Mucosa of stomach (tissue), 1 donor: ENCODE results near the gene CACHD1.
"Not testable (repeated sequence)": the region's sequence is repeated elsewhere in the genome, so short reads cannot be mapped to it uniquely, and the experiment has no call there.

ENCODE experiments used
- H3K27me3 ChIP-seq: one replicate; pipeline ENCODE4 v1.7.0; 2013; ENCODE audit warnings: mild to moderate bottlenecking, low read length; ENCODE audit not compliant: control insufficient read depth, insufficient read depth
- H3K36me3 ChIP-seq: one replicate; pipeline ENCODE4 v1.7.0; 2013; ENCODE audit warnings: low read length; ENCODE audit not compliant: control insufficient read depth, insufficient read depth
- H3K4me1 ChIP-seq: one replicate; pipeline ENCODE4 v1.7.0; 2013; ENCODE audit warnings: mild to moderate bottlenecking, low read length; ENCODE audit not compliant: control insufficient read depth, insufficient read depth
- H3K4me3 ChIP-seq: one replicate; pipeline ENCODE4 v1.7.0; 2013; ENCODE audit warnings: low read length
- H3K9ac ChIP-seq: one replicate; pipeline ENCODE4 v1.7.0; 2013; ENCODE audit warnings: mild to moderate bottlenecking, low read length, moderate library complexity
- H3K9me3 ChIP-seq: one replicate; pipeline ENCODE4 v1.7.0; 2013; ENCODE audit warnings: mild to moderate bottlenecking, low read length, moderate library complexity; ENCODE audit not compliant: control insufficient read depth
- donor health status: Pancreatic carcinoma.

The CACHD1 gene

GRCh38 chr1:64686828-64687724 is 217.1 kb downstream of the CACHD1 start:
- Histone ChIP-seq H3K9ac (no peak overlapping the region), H3K4me3 (no peak overlapping the region), H3K9me3 (no peaks in the 10 kb centered on the region), H3K36me3 (no peaks in the 10 kb centered on the region), H3K4me1 (peaks cover 24% of the 10 kb centered on the region), H3K27me3 (no peaks in the 10 kb centered on the region)

- Histone ChIP-seq H3K36me3 (no peaks in the 10 kb centered on the region), H3K4me1 (peaks cover 24% of the 10 kb centered on the region), H3K9ac (no peak overlapping the region), H3K9me3 (no peaks in the 10 kb centered on the region), H3K4me3 (no peak overlapping the region), H3K27me3 (no peaks in the 10 kb centered on the region)
Measured at GRCh38 chr1:64687725-64688327, 217.9 kb downstream of the CACHD1 start.

- Histone ChIP-seq H3K9me3 (no peaks in the 10 kb centered on the region), H3K27me3 (no peaks in the 10 kb centered on the region), H3K9ac (no peak overlapping the region), H3K4me3 (no peak overlapping the region), H3K4me1 (peaks cover 9% of the 10 kb centered on the region), H3K36me3 (no peaks in the 10 kb centered on the region)
Measured at GRCh38 chr1:64691626-64692025, 221.7 kb downstream of the CACHD1 start.

GRCh38 chr1:64692911-64693310 is 223.0 kb downstream of the CACHD1 start:
- no peaks in the 10 kb centered on the region for H3K4me1 ChIP-seq
- no peaks in the 10 kb centered on the region for H3K36me3 ChIP-seq

GRCh38 chr1:64693406-64693805 is 223.5 kb downstream of the CACHD1 start:
- Histone ChIP-seq H3K4me3 (no peak overlapping the region), H3K27me3 (no peaks in the 10 kb centered on the region), H3K36me3 (no peaks in the 10 kb centered on the region), H3K9ac (no peak overlapping the region), H3K4me1 (no peaks in the 10 kb centered on the region), H3K9me3 (no peaks in the 10 kb centered on the region)

More at GRCh38 chr1:64692911-64693310, 223.0 kb downstream of the CACHD1 start:
- Histone ChIP-seq H3K4me3 (no peak overlapping the region), H3K9me3 (no peaks in the 10 kb centered on the region), H3K9ac (no peak overlapping the region), H3K27me3 (no peaks in the 10 kb centered on the region)

GRCh38 chr1:64696879-64697278 is 226.9 kb downstream of the CACHD1 start:
- no peaks in the 10 kb centered on the region for H3K4me1 ChIP-seq
- no peaks in the 10 kb centered on the region for H3K9me3 ChIP-seq
- H3K4me3 ChIP-seq = no peak overlapping the region
- no peak overlapping the region for H3K9ac ChIP-seq
- no peaks in the 10 kb centered on the region for H3K36me3 ChIP-seq
- H3K27me3 ChIP-seq = no peaks in the 10 kb centered on the region

- H3K4me1 ChIP-seq = no peaks in the 10 kb centered on the region
- no peak overlapping the region for H3K4me3 ChIP-seq
- no peaks in the 10 kb centered on the region for H3K36me3 ChIP-seq
- H3K9ac ChIP-seq = no peak overlapping the region
- H3K9me3 ChIP-seq = no peaks in the 10 kb centered on the region
- no peaks in the 10 kb centered on the region for H3K27me3 ChIP-seq
Measured at GRCh38 chr1:64699327-64699726, 229.4 kb downstream of the CACHD1 start.

- Histone ChIP-seq H3K9me3 (no peaks in the 10 kb centered on the region), H3K4me1 (no peaks in the 10 kb centered on the region)
Measured at GRCh38 chr1:64701071-64701470, 231.1 kb downstream of the CACHD1 start.

GRCh38 chr1:64701886-64702285 is 232.0 kb downstream of the CACHD1 start:
- Histone ChIP-seq H3K36me3 (no peaks in the 10 kb centered on the region), H3K27me3 (no peaks in the 10 kb centered on the region), H3K4me3 (no peak overlapping the region), H3K4me1 (no peaks in the 10 kb centered on the region), H3K9me3 (no peaks in the 10 kb centered on the region), H3K9ac (no peak overlapping the region)

More at GRCh38 chr1:64701071-64701470, 231.1 kb downstream of the CACHD1 start:
- Histone ChIP-seq H3K27me3 (no peaks in the 10 kb centered on the region), H3K4me3 (no peak overlapping the region), H3K9ac (no peak overlapping the region), H3K36me3 (no peaks in the 10 kb centered on the region)

- H3K4me1 ChIP-seq, H3K27me3 ChIP-seq, H3K9ac ChIP-seq, H3K9me3 ChIP-seq, H3K4me3 ChIP-seq, H3K36me3 ChIP-seq: not testable (repeated sequence)
Measured at GRCh38 chr1:64702670-64703069, 232.7 kb downstream of the CACHD1 start.

GRCh38 chr1:64703600-64703999 is 233.7 kb downstream of the CACHD1 start:
- H3K4me1 ChIP-seq = peaks cover 2% of the 10 kb centered on the region
- no peak overlapping the region for H3K4me3 ChIP-seq
- H3K27me3 ChIP-seq = no peaks in the 10 kb centered on the region
- H3K36me3 ChIP-seq = no peaks in the 10 kb centered on the region
- no peaks in the 10 kb centered on the region for H3K9me3 ChIP-seq
- H3K9ac ChIP-seq = no peak overlapping the region

GRCh38 chr1:64705591-64705990 is 235.7 kb downstream of the CACHD1 start:
- peaks cover 4% of the 10 kb centered on the region for H3K4me1 ChIP-seq
- H3K27me3 ChIP-seq = no peaks in the 10 kb centered on the region
- no peaks in the 10 kb centered on the region for H3K9me3 ChIP-seq
- no peak overlapping the region for H3K4me3 ChIP-seq
- H3K9ac ChIP-seq = no peak overlapping the region
- H3K36me3 ChIP-seq = no peaks in the 10 kb centered on the region
